Measurements from ENCODE around the gene WDR46. TPM values are rescaled to one million over a fixed set of nuclear protein-coding genes. Genes with fewer than 3 reads are reported as not detected.

Gene WDR46
- total RNA-seq, 6 experiments from 2014 or later: 13.1 to 35.2 (median 23.9) TPM

DNA sequence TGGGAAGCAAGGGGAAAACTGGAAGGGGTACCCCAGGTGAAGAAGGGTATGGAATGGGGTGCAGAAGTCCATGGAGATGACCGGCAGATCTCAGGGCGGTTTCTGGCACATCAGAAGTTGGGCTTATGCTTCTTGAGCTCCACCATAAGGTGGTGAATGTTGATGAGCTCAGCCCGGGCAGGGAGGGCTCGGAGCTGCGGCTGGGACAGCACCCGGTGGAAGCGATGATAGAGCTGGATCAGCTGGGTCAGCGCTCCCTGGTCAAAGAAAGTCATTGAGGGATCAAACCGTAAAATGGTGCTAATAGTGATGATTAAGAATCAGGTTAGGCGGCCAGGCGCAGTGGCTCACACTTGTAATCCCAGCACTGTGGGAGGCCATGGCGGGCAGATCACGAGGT is 38.3 kb downstream of the WDR46 start:
- TF ChIP-seq POLR2A (IDR thresholded peaks at IDR 0.05): no peak
- TF ChIP-seq, protein P1, sequence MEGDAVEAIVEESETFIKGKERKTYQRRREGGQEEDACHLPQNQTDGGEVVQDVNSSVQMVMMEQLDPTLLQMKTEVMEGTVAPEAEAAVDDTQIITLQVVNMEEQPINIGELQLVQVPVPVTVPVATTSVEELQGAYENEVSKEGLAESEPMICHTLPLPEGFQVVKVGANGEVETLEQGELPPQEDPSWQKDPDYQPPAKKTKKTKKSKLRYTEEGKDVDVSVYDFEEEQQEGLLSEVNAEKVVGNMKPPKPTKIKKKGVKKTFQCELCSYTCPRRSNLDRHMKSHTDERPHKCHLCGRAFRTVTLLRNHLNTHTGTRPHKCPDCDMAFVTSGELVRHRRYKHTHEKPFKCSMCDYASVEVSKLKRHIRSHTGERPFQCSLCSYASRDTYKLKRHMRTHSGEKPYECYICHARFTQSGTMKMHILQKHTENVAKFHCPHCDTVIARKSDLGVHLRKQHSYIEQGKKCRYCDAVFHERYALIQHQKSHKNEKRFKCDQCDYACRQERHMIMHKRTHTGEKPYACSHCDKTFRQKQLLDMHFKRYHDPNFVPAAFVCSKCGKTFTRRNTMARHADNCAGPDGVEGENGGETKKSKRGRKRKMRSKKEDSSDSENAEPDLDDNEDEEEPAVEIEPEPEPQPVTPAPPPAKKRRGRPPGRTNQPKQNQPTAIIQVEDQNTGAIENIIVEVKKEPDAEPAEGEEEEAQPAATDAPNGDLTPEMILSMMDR (IDR thresholded peaks at IDR 0.05): no peak
- Histone ChIP-seq H3K36me3 (peaks cover 0 to 5% (median 0%) of the 10 kb centered on the region in 4 donors), H3K27ac (no peak overlapping the region), H3K9me3 (no peaks in the 10 kb centered on the region), H3K27me3 (no peaks in the 10 kb centered on the region), H3K4me3 (no peak overlapping the region), H3K4me1 (peaks cover 0 to 17% (median 7%) of the 10 kb centered on the region in 4 donors)
- intact Hi-C loops (cut with DNase I): no loop called here
- ATAC-seq (no peak), DNase-seq (no peak)
- WGBS (ENCODE audit: insufficient coverage, low coverage, low lambda C conversion rate, missing lambda C conversion rate): 93% methylated on average over 8 of the region's 13 CpGs

DNA sequence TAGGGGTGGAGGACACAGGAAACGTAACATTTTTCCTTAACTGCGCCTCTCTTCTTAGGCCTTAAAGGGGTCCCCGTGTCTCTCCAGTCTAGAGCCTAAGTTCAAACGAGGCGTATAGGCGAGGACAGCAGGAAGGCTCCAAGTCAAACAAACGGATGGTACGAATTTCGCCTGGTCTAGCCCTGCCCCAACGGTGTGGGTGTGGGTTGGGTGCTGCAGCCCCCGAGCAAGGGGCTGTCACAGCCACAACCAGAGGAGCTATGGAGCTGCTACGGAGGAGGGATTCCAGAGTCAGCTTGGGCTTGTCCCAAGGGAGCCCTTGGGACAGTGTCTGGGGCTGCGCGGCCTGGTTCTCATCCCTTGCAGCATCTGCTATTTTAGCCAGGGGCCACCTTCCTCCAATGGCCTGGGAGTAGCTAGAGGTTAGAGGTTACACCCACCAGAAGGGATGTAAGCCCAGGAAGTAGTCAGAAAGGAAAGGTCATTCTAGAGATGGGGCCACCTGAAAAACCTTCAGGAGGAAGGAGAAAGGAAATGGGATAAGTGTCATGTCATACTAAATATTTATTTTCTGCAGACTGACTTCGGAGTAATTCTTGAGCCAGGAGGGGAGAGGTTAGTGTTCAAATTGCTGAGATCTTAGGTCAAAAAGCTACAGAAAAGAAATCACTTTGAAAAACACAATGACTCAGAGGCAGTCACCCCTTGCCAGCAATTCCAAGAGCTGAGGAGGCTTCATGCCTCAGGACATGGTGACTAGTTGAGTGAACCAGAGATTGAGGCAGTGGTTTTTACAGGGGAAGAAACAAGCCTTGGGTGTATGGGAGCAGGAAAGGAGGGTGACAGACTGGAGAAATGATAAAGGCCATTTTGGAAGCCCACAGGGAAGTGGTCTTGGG is 39.1 kb downstream of the WDR46 start:
- ATAC-seq (no peak), DNase-seq (peak in 1 of 3 donors; percentile 49)
- no peaks in the 10 kb centered on the region for H3K9me3 ChIP-seq
- H3K27me3 ChIP-seq: no peaks in the 10 kb centered on the region
- 24% methylated on average over 10 of the region's 15 CpGs for WGBS (ENCODE audit: insufficient coverage, low coverage, low lambda C conversion rate, missing lambda C conversion rate)
- H3K36me3 ChIP-seq: peaks cover 0 to 5% (median 0%) of the 10 kb centered on the region in 4 donors
- peaks cover 0 to 17% (median 7%) of the 10 kb centered on the region in 4 donors for H3K4me1 ChIP-seq
- H3K4me3 ChIP-seq: peak overlapping the region; percentile 52 to 58 (median 55)
- H3K27ac ChIP-seq: peak overlapping the region; percentile 75 to 85 (median 85)
- intact Hi-C loops (cut with DNase I): loop anchor here (5.0 to 10.0 kb wide), 2 partner anchors 83 to 85 kb away; no protein-coding TSS in a partner anchor
- TF ChIP-seq, protein P1 (IDR thresholded peaks at IDR 0.05): no peak
- TF ChIP-seq POLR2A (IDR thresholded peaks at IDR 0.05): no peak

DNA sequence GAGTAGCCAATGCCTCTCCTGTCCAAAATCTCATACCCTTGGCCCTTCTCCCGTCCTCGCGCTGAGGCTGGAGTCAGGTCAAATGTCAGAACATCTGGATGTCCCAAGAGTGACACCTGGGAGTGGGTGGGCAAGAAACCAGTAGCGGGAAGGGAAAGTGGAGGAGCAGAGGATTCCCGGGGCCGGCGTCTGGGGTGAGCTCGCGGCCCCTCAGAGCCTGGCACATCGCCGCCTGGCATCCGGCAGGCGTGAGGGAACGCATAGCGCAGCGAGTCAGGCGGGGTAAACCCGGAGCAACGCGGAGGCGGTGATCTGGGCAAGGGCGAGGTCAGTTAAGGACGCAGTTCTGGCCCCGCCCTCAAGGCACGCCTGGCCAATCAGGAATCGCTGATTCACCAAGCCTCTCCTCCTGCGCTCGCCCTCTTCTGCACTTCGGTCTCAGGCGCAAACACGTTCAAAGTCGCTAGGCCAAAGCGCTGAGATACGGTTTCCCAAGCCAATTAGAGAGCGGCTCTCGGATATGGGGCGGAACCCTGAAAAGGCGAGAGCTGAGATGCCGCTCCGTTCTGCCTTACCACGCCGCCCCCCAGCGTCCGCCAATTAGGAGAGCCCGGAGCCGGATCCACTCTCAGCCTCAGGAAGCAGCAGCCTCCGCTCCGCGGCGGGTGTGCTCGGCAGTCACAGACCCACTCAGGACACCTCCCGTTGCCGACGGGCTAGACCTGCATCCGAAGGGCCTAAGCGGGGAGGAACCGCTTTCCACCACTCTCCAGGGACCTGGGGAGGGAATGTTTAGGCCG is 39.9 kb downstream of the WDR46 start:
- TF ChIP-seq POLR2A (IDR thresholded peaks at IDR 0.05): peak; percentile 85
- TF ChIP-seq, protein P1 (IDR thresholded peaks at IDR 0.05): peak in 3 of 4 donors; percentile 30 to 41 (median 35)
- WGBS (ENCODE audit: insufficient coverage, low coverage, low lambda C conversion rate, missing lambda C conversion rate): 2% methylated on average over 12 of the region's 58 CpGs
- Histone ChIP-seq H3K4me3 (peak overlapping the region; percentile 52 to 58 (median 55)), H3K36me3 (peaks cover 0 to 5% (median 0%) of the 10 kb centered on the region in 4 donors), H3K4me1 (peaks cover 0 to 17% (median 7%) of the 10 kb centered on the region in 4 donors), H3K9me3 (no peaks in the 10 kb centered on the region), H3K27ac (peak overlapping the region; percentile 75 to 86 (median 85)), H3K27me3 (no peaks in the 10 kb centered on the region)
- DNase-seq (peak; percentile 97 to 99 (median 98)), ATAC-seq (peak; percentile 91 to 95 (median 94))
- intact Hi-C loops (cut with DNase I): loop anchor here (5.0 to 10.0 kb wide), 2 partner anchors 82 to 84 kb away; no protein-coding TSS in a partner anchor

DNA sequence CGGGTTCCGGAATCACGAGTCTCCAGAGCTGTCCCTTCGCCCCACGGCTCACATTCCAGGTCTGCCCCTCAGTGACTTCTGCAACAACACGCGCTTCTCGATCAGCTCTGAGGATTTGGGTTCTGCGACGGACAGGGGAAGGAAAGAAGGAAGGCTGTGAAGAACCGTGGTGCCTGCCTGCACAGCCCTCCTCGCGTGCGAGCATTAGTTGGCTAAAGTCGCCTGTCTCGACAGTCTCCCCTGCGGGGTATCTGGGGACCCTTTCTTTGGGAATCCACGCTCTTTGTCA is 40.5 kb downstream of the WDR46 start:
- DNase-seq: peak in 1 of 3 donors; percentile 41
- peak overlapping the region; percentile 70 to 86 (median 71) for H3K27ac ChIP-seq
- WGBS (ENCODE audit: insufficient coverage, low coverage, low lambda C conversion rate, missing lambda C conversion rate): 0% methylated on average over 9 of the region's 18 CpGs
- peak overlapping the region; percentile 48 to 55 (median 52) for H3K4me3 ChIP-seq
- no peaks in the 10 kb centered on the region for H3K27me3 ChIP-seq
- H3K36me3 ChIP-seq: peaks cover 0 to 5% (median 0%) of the 10 kb centered on the region in 4 donors
- intact Hi-C loops (cut with DNase I): loop anchor here (5.0 to 10.0 kb wide), 2 partner anchors 81 to 84 kb away; no protein-coding TSS in a partner anchor
- ATAC-seq: peak; percentile 0 to 7 (median 4)
- H3K9me3 ChIP-seq: no peaks in the 10 kb centered on the region
- peaks cover 0 to 17% (median 7%) of the 10 kb centered on the region in 4 donors for H3K4me1 ChIP-seq
- TF ChIP-seq, protein P1 (IDR thresholded peaks at IDR 0.05): no peak
- TF ChIP-seq POLR2A (IDR thresholded peaks at IDR 0.05): no peak
